BLaER1 (cell line): ENCODE data around the gene BASP1.
"Not testable (repeated sequence)": the region's sequence is repeated elsewhere in the genome, so short reads cannot be mapped to it uniquely, and the experiment has no call there.

ENCODE experiments used
- H3K27ac ChIP-seq: shearing (Covaris generic); formaldehyde crosslinking; 2 replicates; pipeline ENCODE4 v1.8.1; 2022
- H3K27me3 ChIP-seq: shearing (Covaris generic); formaldehyde crosslinking; 2 replicates; pipeline ENCODE4 v1.8.1; 2022
- H3K36me3 ChIP-seq: shearing (Covaris generic); formaldehyde crosslinking; 2 replicates; pipeline ENCODE4 v1.8.1; 2022
- H3K4me1 ChIP-seq: shearing (Covaris generic); formaldehyde crosslinking; 2 replicates; pipeline ENCODE4 v1.8.1; 2022
- H3K4me2 ChIP-seq: shearing (Covaris generic); formaldehyde crosslinking; 2 replicates; pipeline ENCODE4 v1.8.1; 2022
- H3K4me3 ChIP-seq: shearing (Covaris generic); formaldehyde crosslinking; 2 replicates; pipeline ENCODE4 v1.8.1; 2022
- H3K9ac ChIP-seq: shearing (Covaris generic); formaldehyde crosslinking; 2 replicates; pipeline ENCODE4 v1.8.1; 2022
- H3K9me3 ChIP-seq: shearing (Covaris generic); formaldehyde crosslinking; 2 replicates; pipeline ENCODE4 v1.8.1; 2022
- H4K20me1 ChIP-seq: shearing (Covaris generic); formaldehyde crosslinking; 2 replicates; pipeline ENCODE4 v1.8.1; 2022
- Cebpa-rat ChIP-seq: shearing (Covaris generic); IDR thresholded peaks from 2 replicates; pipeline ENCODE4 v1.8.1; 2022

The BASP1 gene

GRCh38 chr5:17294639-17295311, 77.3 kb downstream of the BASP1 start:
- no peaks in the 10 kb centered on the region for H3K27me3 ChIP-seq
- H3K9me3 ChIP-seq = no peaks in the 10 kb centered on the region
- no peak overlapping the region for H3K9ac ChIP-seq
- no peak overlapping the region for H3K4me3 ChIP-seq
- H3K4me1 ChIP-seq = 0 out of 2 replicates have a peak, but pooled peaks cover 5% of the 10 kb centered on the region
- no peaks in the 10 kb centered on the region for H3K36me3 ChIP-seq
- H4K20me1 ChIP-seq = no peaks in the 10 kb centered on the region
- H3K27ac ChIP-seq = no peak overlapping the region
- no peak overlapping the region for H3K4me2 ChIP-seq
- no peak for TF ChIP-seq Cebpa-rat

- Histone ChIP-seq H3K27me3 (no peaks in the 10 kb centered on the region), H3K9ac (no peak overlapping the region), H3K4me2 (no peak overlapping the region), H3K36me3 (no peaks in the 10 kb centered on the region), H3K9me3 (no peaks in the 10 kb centered on the region), H3K27ac (no peak overlapping the region), H3K4me3 (no peak overlapping the region), H4K20me1 (no peaks in the 10 kb centered on the region), H3K4me1 (peaks cover 5% of the 10 kb centered on the region; the same call in 1 of the 2 replicates)
- no peak for TF ChIP-seq Cebpa-rat
Measured at GRCh38 chr5:17295671-17296070, 78.2 kb downstream of the BASP1 start.

DNA sequence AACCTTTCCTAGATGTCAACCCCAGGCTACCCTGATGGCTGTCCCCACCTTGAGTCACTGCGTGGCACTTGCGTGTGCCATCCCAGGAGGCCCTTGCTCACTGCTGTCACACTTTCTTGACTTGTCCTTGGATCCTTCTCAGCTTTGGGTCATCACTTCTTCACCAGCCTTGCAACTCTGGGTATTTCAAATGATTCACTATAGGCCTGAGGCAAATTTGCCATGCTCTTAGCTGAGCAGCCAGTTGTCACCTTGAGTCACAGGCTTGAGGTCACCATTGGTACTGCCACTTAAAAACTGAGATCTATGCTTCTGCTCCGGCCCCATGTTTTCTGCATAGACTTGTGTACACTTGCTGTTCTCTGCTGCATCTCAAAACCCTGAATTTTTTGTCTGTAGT, 84.7 kb downstream of the BASP1 start:
- no peak overlapping the region for H3K4me2 ChIP-seq
- H3K4me1 ChIP-seq = peaks cover 4% of the 10 kb centered on the region; the same call in 1 of the 2 replicates
- no peak overlapping the region for H3K4me3 ChIP-seq
- 0 out of 2 replicates have a peak, but pooled peaks cover under 1% of the 10 kb centered on the region for H3K9me3 ChIP-seq
- no peaks in the 10 kb centered on the region for H3K36me3 ChIP-seq
- no peak overlapping the region for H3K27ac ChIP-seq
- no peak overlapping the region for H3K9ac ChIP-seq
- H3K27me3 ChIP-seq = no peaks in the 10 kb centered on the region
- H4K20me1 ChIP-seq = no peaks in the 10 kb centered on the region
- TF ChIP-seq Cebpa-rat = no peak

- no peak for TF ChIP-seq Cebpa-rat
- H3K9me3 ChIP-seq = 0 out of 2 replicates have a peak, but pooled peaks cover 4% of the 10 kb centered on the region
- no peaks in the 10 kb centered on the region for H3K36me3 ChIP-seq
- no peak overlapping the region for H3K4me3 ChIP-seq
- no peak overlapping the region for H3K9ac ChIP-seq
- H3K27me3 ChIP-seq = no peaks in the 10 kb centered on the region
- no peak overlapping the region for H3K27ac ChIP-seq
- H3K4me2 ChIP-seq = no peak overlapping the region
- H3K4me1 ChIP-seq = peaks cover 4% of the 10 kb centered on the region; the same call in 1 of the 2 replicates
- H4K20me1 ChIP-seq = no peaks in the 10 kb centered on the region
Measured at GRCh38 chr5:17302604-17303003, 85.2 kb downstream of the BASP1 start.

DNA sequence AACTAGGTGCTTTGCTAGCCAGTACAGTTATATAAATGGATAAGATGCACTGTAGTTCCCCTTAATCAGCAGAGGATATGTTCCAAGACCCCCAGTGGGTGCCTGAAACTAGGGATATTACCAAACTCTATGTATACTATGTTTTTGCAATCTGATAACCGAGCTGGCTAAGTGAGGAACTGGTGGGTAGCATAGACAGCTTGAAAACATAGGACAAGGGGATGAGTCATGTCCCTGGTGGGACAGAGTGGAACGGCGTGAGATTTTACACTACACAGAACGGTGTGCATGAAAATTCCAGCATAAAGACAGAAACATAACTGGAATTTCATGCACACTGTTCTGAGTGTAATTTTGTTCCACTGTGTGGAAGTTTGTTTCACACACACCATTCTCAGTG, 86.9 kb downstream of the BASP1 start:
- H3K27me3 ChIP-seq = no peaks in the 10 kb centered on the region
- TF ChIP-seq Cebpa-rat = no peak
- no peak overlapping the region for H3K27ac ChIP-seq
- H3K4me3 ChIP-seq = no peak overlapping the region
- no peaks in the 10 kb centered on the region for H3K36me3 ChIP-seq
- H3K9me3 ChIP-seq = 0 out of 2 replicates have a peak, but pooled peaks cover 4% of the 10 kb centered on the region
- no peak overlapping the region for H3K4me2 ChIP-seq
- H3K4me1 ChIP-seq = peaks cover 4% of the 10 kb centered on the region; the same call in 1 of the 2 replicates
- no peak overlapping the region for H3K9ac ChIP-seq
- H4K20me1 ChIP-seq = no peaks in the 10 kb centered on the region

DNA sequence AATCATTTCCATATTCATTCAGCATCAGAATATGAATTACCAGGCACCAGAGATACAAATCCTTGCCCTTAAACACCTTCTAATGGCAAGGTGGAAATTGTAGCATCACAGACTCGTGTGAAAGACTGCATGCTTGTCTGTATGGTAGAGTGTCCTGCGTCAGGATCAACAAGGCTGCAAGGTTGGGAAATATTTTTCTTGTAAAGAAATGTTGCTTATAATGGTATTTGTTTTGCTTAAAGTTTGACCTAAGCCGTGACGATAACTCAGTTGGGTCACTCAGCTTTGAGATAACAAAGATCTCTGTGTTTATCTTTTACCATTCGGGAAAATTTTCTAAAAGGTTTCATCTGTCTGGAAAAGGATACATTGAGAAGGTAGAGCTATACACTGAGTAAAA, 87.6 kb downstream of the BASP1 start:
- TF ChIP-seq Cebpa-rat = no peak
- Histone ChIP-seq H3K36me3 (no peaks in the 10 kb centered on the region), H3K27ac (no peak overlapping the region)

GRCh38 chr5:17305964-17306725, 88.7 kb downstream of the BASP1 start:
- Histone ChIP-seq H3K36me3 (no peaks in the 10 kb centered on the region), H3K27me3 (no peaks in the 10 kb centered on the region), H3K27ac (no peak overlapping the region), H3K4me2 (no peak overlapping the region), H3K4me1 (0 out of 2 replicates have a peak, but pooled peaks cover 4% of the 10 kb centered on the region), H3K9ac (no peak overlapping the region), H3K4me3 (no peak overlapping the region), H4K20me1 (no peaks in the 10 kb centered on the region), H3K9me3 (0 out of 2 replicates have a peak, but pooled peaks cover 4% of the 10 kb centered on the region)
- no peak for TF ChIP-seq Cebpa-rat

More for the DNA sequence above, 87.6 kb downstream of the BASP1 start:
- H3K27me3 ChIP-seq = no peaks in the 10 kb centered on the region
- H4K20me1 ChIP-seq = no peaks in the 10 kb centered on the region
- 0 out of 2 replicates have a peak, but pooled peaks cover 4% of the 10 kb centered on the region for H3K9me3 ChIP-seq
- H3K4me2 ChIP-seq = no peak overlapping the region
- no peak overlapping the region for H3K9ac ChIP-seq
- no peak overlapping the region for H3K4me3 ChIP-seq
- peaks cover 4% of the 10 kb centered on the region; the same call in 1 of the 2 replicates for H3K4me1 ChIP-seq

- Histone ChIP-seq H3K9ac (no peak overlapping the region), H3K9me3 (0 out of 2 replicates have a peak, but pooled peaks cover 4% of the 10 kb centered on the region), H3K4me1 (0 out of 2 replicates have a peak, but pooled peaks cover 4% of the 10 kb centered on the region), H4K20me1 (no peaks in the 10 kb centered on the region), H3K27me3 (no peaks in the 10 kb centered on the region), H3K27ac (no peak overlapping the region), H3K4me2 (no peak overlapping the region), H3K4me3 (no peak overlapping the region), H3K36me3 (no peaks in the 10 kb centered on the region)
- no peak for TF ChIP-seq Cebpa-rat
Measured at GRCh38 chr5:17306726-17307091, 89.3 kb downstream of the BASP1 start.

GRCh38 chr5:17307440-17307839, 90.0 kb downstream of the BASP1 start:
- H4K20me1 ChIP-seq, H3K9ac ChIP-seq, H3K4me3 ChIP-seq, H3K9me3 ChIP-seq, H3K4me1 ChIP-seq, H3K4me2 ChIP-seq, H3K36me3 ChIP-seq, H3K27me3 ChIP-seq, H3K27ac ChIP-seq: not testable (repeated sequence)
